ENCODE data around the gene OPA1. TPM values are rescaled to one million over a fixed set of nuclear protein-coding genes. Genes with fewer than 3 reads are reported as not detected.
A peak's percentile ranks its signal among the peaks of the same experiment; 100 is the strongest.

Gene OPA1
- total RNA-seq: 10 to 100 TPM; 33.0 to 57.4 (median 39.4) TPM

GRCh38 chr3:193592841-193593667 lies at the start of gene OPA1:
Gene OPA1, plus strand, starts transcription at chr3:193593208. Its CDS starts 170 bp downstream, at chr3:193593378.
- no peak for TF ChIP-seq POLR2A (IDR thresholded peaks at IDR 0.05)
- TF ChIP-seq CTCF (IDR thresholded peaks at IDR 0.05): no peak
- WGBS, 2 donors: 1% methylated on average over 42 to 43 of the region's 55 CpGs
- intact Hi-C loops (cut with DNase I; ENCODE audit: low total_unique reads): no loop called here
- H3K4me3 ChIP-seq (ENCODE audit: low read depth, poor library complexity, severe bottlenecking): peak within 1 kb of the TSS; percentile 90
- peak; percentile 95 to 99 for DNase-seq (ENCODE audit: low spot score in 2 of 2)

GRCh38 chr3:193544289-193544688 lies 48.7 kb upstream of the OPA1 start:
- no peak for DNase-seq (ENCODE audit: low spot score in 2 of 2)
- intact Hi-C loops (cut with DNase I; ENCODE audit: low total_unique reads): no loop called here
- TF ChIP-seq POLR2A (IDR thresholded peaks at IDR 0.05): no peak
- TF ChIP-seq CTCF (IDR thresholded peaks at IDR 0.05): no peak
- 63 to 67% methylated on average over 1 of the region's 1 CpG for WGBS, 2 donors
- H3K4me3 ChIP-seq (ENCODE audit: low read depth, poor library complexity, severe bottlenecking): no peak overlapping the region

- intact Hi-C loops (cut with DNase I; ENCODE audit: low total_unique reads): no loop called here
- no peak for TF ChIP-seq CTCF (IDR thresholded peaks at IDR 0.05)
- no peak for TF ChIP-seq POLR2A (IDR thresholded peaks at IDR 0.05)
- DNase-seq (ENCODE audit: low spot score in 2 of 2): no peak
- no peak overlapping the region for H3K4me3 ChIP-seq (ENCODE audit: low read depth, poor library complexity, severe bottlenecking)
- WGBS, 2 donors: 80 to 93% methylated on average over 1 of the region's 1 CpG
Observed at GRCh38 chr3:193545304-193545703, 47.7 kb upstream of the OPA1 start.

- H3K4me3 ChIP-seq (ENCODE audit: low read depth, poor library complexity, severe bottlenecking): no peak overlapping the region
- intact Hi-C loops (cut with DNase I; ENCODE audit: low total_unique reads): no loop called here
- TF ChIP-seq POLR2A (IDR thresholded peaks at IDR 0.05): no peak
- TF ChIP-seq CTCF (IDR thresholded peaks at IDR 0.05): no peak
- DNase-seq (ENCODE audit: low spot score in 2 of 2): no peak
Observed at GRCh38 chr3:193546129-193546528, 46.9 kb upstream of the OPA1 start.

- WGBS, 2 donors: 33 to 42% methylated on average over 4 of the region's 4 CpGs
- TF ChIP-seq CTCF (IDR thresholded peaks at IDR 0.05) (no peak), POLR2A (IDR thresholded peaks at IDR 0.05) (no peak)
- intact Hi-C loops (cut with DNase I; ENCODE audit: low total_unique reads): no loop called here
- no peak overlapping the region for H3K4me3 ChIP-seq (ENCODE audit: low read depth, poor library complexity, severe bottlenecking)
- DNase-seq (ENCODE audit: low spot score in 2 of 2): no peak
Observed at GRCh38 chr3:193548406-193548805, 44.6 kb upstream of the OPA1 start.
